NCI-H2107 treated with DMSO at 0.1 percent for 48 hours (cell line): ENCODE data around the gene LOC128125822.

ENCODE experiments used
- DNase-seq: peaks from one replicate; lab custom pipeline; 2025; ENCODE audit not compliant: unreplicated experiment; lab: John Stamatoyannopoulos, UW

Gene LOC128125822

GRCh38 chr6:63554782-63555181 is 17.5 kb upstream of the LOC128125822 start:
- DNase-seq, result no peak

- DNase-seq, result no peak
Observed at GRCh38 chr6:63556369-63556768, 15.9 kb upstream of the LOC128125822 start.

- DNase-seq, result no peak
Observed at GRCh38 chr6:63558278-63558677, 14.0 kb upstream of the LOC128125822 start.

- DNase-seq, result no peak
Observed at GRCh38 chr6:63560801-63561287, 11.4 kb upstream of the LOC128125822 start.

- no peak for DNase-seq
Observed at GRCh38 chr6:63561288-63561687, 11.0 kb upstream of the LOC128125822 start.

GRCh38 chr6:63563235-63563634 is 9.0 kb upstream of the LOC128125822 start:
- no peak for DNase-seq

GRCh38 chr6:63565058-63565726 is 7.1 kb upstream of the LOC128125822 start:
- no peak for DNase-seq

- DNase-seq, result no peak
Observed at GRCh38 chr6:63565727-63566596, 6.3 kb upstream of the LOC128125822 start.

- no peak for DNase-seq
Observed at GRCh38 chr6:63567966-63568365, 4.3 kb upstream of the LOC128125822 start.

- peak; percentile 75 for DNase-seq
Observed at GRCh38 chr6:63571361-63572043, 778 bp upstream of the LOC128125822 start.

GRCh38 chr6:63572747-63573075 is 431 bp downstream of the LOC128125822 start:
- DNase-seq, result no peak

- DNase-seq, result peak; percentile 44
Observed at GRCh38 chr6:63573076-63573898, 1.0 kb downstream of the LOC128125822 start.

GRCh38 chr6:63573899-63574553 is 1.7 kb downstream of the LOC128125822 start:
- DNase-seq, result peak; percentile 16

GRCh38 chr6:63574554-63574900 is 2.2 kb downstream of the LOC128125822 start:
- DNase-seq, result no peak

GRCh38 chr6:63576147-63576772 is 4.0 kb downstream of the LOC128125822 start:
- no peak for DNase-seq

- no peak for DNase-seq
Observed at GRCh38 chr6:63576985-63577712, 4.9 kb downstream of the LOC128125822 start.

GRCh38 chr6:63578757-63579156 is 6.5 kb downstream of the LOC128125822 start:
- no peak for DNase-seq

GRCh38 chr6:63579937-63580703 is 7.8 kb downstream of the LOC128125822 start:
- DNase-seq, result no peak

GRCh38 chr6:63580704-63580961 is 8.4 kb downstream of the LOC128125822 start:
- no peak for DNase-seq
